SK-N-SH treated with all-trans-retinoic acid at 6 μM for 48 hours (cell line): ENCODE results near the gene NXPH4.

Experiments used
- ARNTL ChIP-seq: fragments of 450-650 bp; formaldehyde crosslinking; IDR thresholded peaks from 2 replicates; pipeline ENCODE4 v1.5.0; 2020; ENCODE audit warnings: low read depth, mild to moderate bottlenecking, moderate library complexity, borderline replicate concordance
- BACH2 ChIP-seq: fragments of 250-450 bp; sonication (Bioruptor Pico); IDR thresholded peaks from 2 replicates; pipeline ENCODE4 v1.9.0; 2021; ENCODE audit warnings: mild to moderate bottlenecking, borderline replicate concordance
- CSRNP3 ChIP-seq: fragments of 250-450 bp; sonication (Bioruptor Pico); IDR thresholded peaks from 2 replicates; pipeline ENCODE4 v1.5.1; 2021; ENCODE audit warnings: mild to moderate bottlenecking, moderate library complexity
- ESRRG ChIP-seq: fragments of 250-450 bp; sonication (Bioruptor Pico); IDR thresholded peaks from 2 replicates; pipeline ENCODE4 v1.6.1; 2021; ENCODE audit warnings: mild to moderate bottlenecking
- ISL1 ChIP-seq: fragments of 250-450 bp; sonication (Bioruptor Pico); IDR thresholded peaks from 2 replicates; pipeline ENCODE4 v2.1.2; 2022; ENCODE audit warnings: mild to moderate bottlenecking, moderate library complexity
- OSR1 ChIP-seq: fragments of 250-450 bp; sonication (Bioruptor Pico); IDR thresholded peaks from 2 replicates; pipeline ENCODE4 v1.8.0; 2022; ENCODE audit warnings: moderate library complexity, mild to moderate bottlenecking, inconsistent platforms
- PATZ1 ChIP-seq: fragments of 250-450 bp; sonication (Bioruptor Pico); IDR thresholded peaks from 2 replicates; pipeline ENCODE4 v1.8.0; 2020; ENCODE audit warnings: mild to moderate bottlenecking, moderate library complexity, borderline replicate concordance
- POU6F1 ChIP-seq: fragments of 250-450 bp; sonication (Bioruptor Pico); IDR thresholded peaks from 2 replicates; pipeline ENCODE4 v1.8.0; 2021; ENCODE audit warnings: low read depth, mild to moderate bottlenecking, moderate library complexity, borderline replicate concordance
- RARB ChIP-seq: fragments of 250-450 bp; sonication (Bioruptor Pico); IDR thresholded peaks from 2 replicates; pipeline ENCODE4 v1.8.0; 2021; ENCODE audit warnings: mild to moderate bottlenecking, moderate library complexity
- TCF4 ChIP-seq: fragments of 250-450 bp; sonication (Bioruptor Pico); IDR thresholded peaks from 2 replicates; pipeline ENCODE4 v1.8.0; 2021; ENCODE audit warnings: mild to moderate bottlenecking, moderate library complexity, borderline replicate concordance
- ZC3H10 ChIP-seq: fragments of 250-450 bp; sonication (Bioruptor Pico); IDR thresholded peaks from 2 replicates; pipeline ENCODE4 v1.5.1; 2021; ENCODE audit warnings: mild to moderate bottlenecking, moderate library complexity
- ZFP3 ChIP-seq: fragments of 250-450 bp; sonication (Bioruptor Pico); IDR thresholded peaks from 2 replicates; pipeline ENCODE4 v1.5.0; 2020; ENCODE audit warnings: mild to moderate bottlenecking, moderate library complexity
- ZNF8 ChIP-seq: fragments of 450-650 bp; formaldehyde crosslinking; IDR thresholded peaks from 2 replicates; pipeline ENCODE4 v1.5.0; 2020; ENCODE audit warnings: mild to moderate bottlenecking, moderate library complexity

GRCh38 chr12:57201631-57202030 is 15.0 kb upstream of the NXPH4 start:
- TF ChIP-seq ESRRG (CRISPR knock-in tag) (no peak), ZNF8 (no peak), TCF4 (CRISPR knock-in tag) (no peak), PATZ1 (no peak), ARNTL (CRISPR knock-in tag) (no peak), RARB (CRISPR knock-in tag) (no peak), ZFP3 (CRISPR knock-in tag) (no peak), ISL1 (CRISPR knock-in tag) (no peak), ZC3H10 (CRISPR knock-in tag) (no peak), OSR1 (CRISPR knock-in tag) (no peak), CSRNP3 (CRISPR knock-in tag) (no peak), BACH2 (CRISPR knock-in tag) (no peak), POU6F1 (CRISPR knock-in tag) (no peak)
